A673 (cell line): Measurements from ENCODE around the gene GRWD1. TPM values are rescaled to one million over a fixed set of nuclear protein-coding genes. Genes with fewer than 3 reads are reported as not detected.

Experiments
- Bru-seq: library from RNA; stranded (reverse); fragments of 400-500 nt; gene quantifications from one replicate; lab custom pipeline; 2021; lab: Mats Ljungman, UMichigan
- BruChase-seq, 2 experiments: library from RNA; stranded (reverse); fragments of 400-500 nt; gene quantifications; one replicate each; lab custom pipeline; 2021; lab: Mats Ljungman, UMichigan
- BruUV-seq: library from RNA; stranded (reverse); fragments of 400-500 nt; replicated peaks from 2 replicates; lab custom pipeline; 2021; lab: Mats Ljungman, UMichigan
- CTCF ChIA-PET: fragments of 300-600 bp; sonication (Branson Sonifier 250); formaldehyde crosslinking; loops from one replicate; lab custom pipeline; 2022; ENCODE audit warnings: antibody characterized with exemption; lab: Charles Lee
- POLR2A ChIA-PET: fragments of 300-600 bp; sonication (Branson Sonifier 250); formaldehyde crosslinking; loops from one replicate; lab custom pipeline; 2022; ENCODE audit warnings: antibody characterized with exemption; ENCODE audit not compliant: low non-redundant PET; lab: Charles Lee
- DNase-seq: peaks from one replicate; pipeline ENCODE4 v3.0.0-alpha.2; 2015; ENCODE audit warnings: low spot score
- H3K27ac ChIP-seq: fragments of 200-600 bp; sonication (generic); 2 replicates; pipeline ENCODE4 v1.5.1; 2016; ENCODE audit warnings: mixed run types, low read depth, mild to moderate bottlenecking, mixed read lengths, antibody characterized with exemption, low read length; ENCODE audit not compliant: poor library complexity, severe bottlenecking
- H3K27me3 ChIP-seq: fragments of 200-600 bp; sonication (generic); replicated peaks from 2 replicates; pipeline ENCODE4 v1.6.1; 2017; ENCODE audit warnings: mixed run types, low read depth, mild to moderate bottlenecking, mixed read lengths, antibody characterized with exemption, low read length; ENCODE audit not compliant: insufficient read depth, poor library complexity
- H3K36me3 ChIP-seq: fragments of 200-600 bp; sonication (generic); 2 replicates; pipeline ENCODE4 v1.6.1; 2016; ENCODE audit warnings: mixed run types, mild to moderate bottlenecking, mixed read lengths, antibody characterized with exemption, low read length; ENCODE audit not compliant: insufficient read depth, poor library complexity, severe bottlenecking
- H3K4me1 ChIP-seq: fragments of 200-600 bp; sonication (generic); 2 replicates; pipeline ENCODE4 v1.6.1; 2017; ENCODE audit warnings: mixed run types, mild to moderate bottlenecking, mixed read lengths, antibody characterized with exemption, low read length; ENCODE audit not compliant: insufficient read depth, poor library complexity, severe bottlenecking
- H3K4me3 ChIP-seq: fragments of 200-600 bp; sonication (generic); 2 replicates; pipeline ENCODE4 v1.5.1; 2016; ENCODE audit warnings: low read depth, mixed run types, mild to moderate bottlenecking, mixed read lengths, low read length; ENCODE audit not compliant: poor library complexity, severe bottlenecking
- H3K9me3 ChIP-seq: fragments of 200-600 bp; sonication (generic); 2 replicates; pipeline ENCODE4 v1.6.1; 2016; ENCODE audit warnings: mixed run types, low read depth, mild to moderate bottlenecking, mixed read lengths, antibody characterized with exemption, low read length; ENCODE audit not compliant: poor library complexity, severe bottlenecking
- EZH2 ChIP-seq: fragments of 200-600 bp; sonication (generic); IDR thresholded peaks from 2 replicates; pipeline ENCODE4 v1.6.1; 2017; ENCODE audit warnings: borderline replicate concordance, low read depth, mild to moderate bottlenecking, mixed read lengths, antibody characterized with exemption, low read length; ENCODE audit not compliant: poor library complexity, severe bottlenecking
- intact Hi-C: fragments of 100-400 bp; cut with micrococcal nuclease; formaldehyde crosslinking; loops from one replicate; pipeline ENCODE4 v1.10.0; 2022; ENCODE audit not compliant: unreplicated experiment
- long read RNA-seq: library from polyadenylated mRNA; stranded (forward); transcript quantifications from one replicate; pipeline ENCODE4 v2.0.0, GENCODE V29; 2022
- total RNA-seq: library from RNA; stranded (reverse); gene quantifications from 2 replicates; pipeline ENCODE4 v1.2.3, GENCODE V29; 2021
- TF ChIP-seq, protein P1 (sequence below): fragments of 300-800, 200-600 bp; sonication (generic); conservative IDR thresholded peaks from 2 replicates; pipeline ENCODE4 v1.5.1; 2017; ENCODE audit warnings: low read depth, mild to moderate bottlenecking, antibody characterized with exemption, low read length, moderate library complexity, mixed read lengths

GRWD1 gene
- 86.4 and 109 TPM in 2 replicates for total RNA-seq
- Bru-seq, nascent RNA: percentile 86 among the genes with signal in this experiment
- percentile 93 among the genes with signal in this experiment for BruChase-seq, experiment 1, labeled RNA remaining after a 2-hour chase
- BruChase-seq, experiment 2, labeled RNA remaining after a 6-hour chase: percentile 96 among the genes with signal in this experiment
- long read RNA-seq, full-length matches to known transcripts: 365 of 384 reads
- long read RNA-seq, partial matches to known transcripts: 12 of 384 reads
- long read RNA-seq, other reads (novel, unspliced or antisense): 7 of 384 reads

GRCh38 chr19:48445606-48446481 lies at the start of gene GRWD1:
Gene GRWD1 (plus strand): TSS chr19:48445983. CDS start chr19:48446006, 23 bp downstream.
- H3K36me3 ChIP-seq: peaks cover 42% of the 10 kb centered on the region
- H3K4me3 ChIP-seq: peak within 1 kb of the TSS; percentile 94
- TF ChIP-seq, protein P1, sequence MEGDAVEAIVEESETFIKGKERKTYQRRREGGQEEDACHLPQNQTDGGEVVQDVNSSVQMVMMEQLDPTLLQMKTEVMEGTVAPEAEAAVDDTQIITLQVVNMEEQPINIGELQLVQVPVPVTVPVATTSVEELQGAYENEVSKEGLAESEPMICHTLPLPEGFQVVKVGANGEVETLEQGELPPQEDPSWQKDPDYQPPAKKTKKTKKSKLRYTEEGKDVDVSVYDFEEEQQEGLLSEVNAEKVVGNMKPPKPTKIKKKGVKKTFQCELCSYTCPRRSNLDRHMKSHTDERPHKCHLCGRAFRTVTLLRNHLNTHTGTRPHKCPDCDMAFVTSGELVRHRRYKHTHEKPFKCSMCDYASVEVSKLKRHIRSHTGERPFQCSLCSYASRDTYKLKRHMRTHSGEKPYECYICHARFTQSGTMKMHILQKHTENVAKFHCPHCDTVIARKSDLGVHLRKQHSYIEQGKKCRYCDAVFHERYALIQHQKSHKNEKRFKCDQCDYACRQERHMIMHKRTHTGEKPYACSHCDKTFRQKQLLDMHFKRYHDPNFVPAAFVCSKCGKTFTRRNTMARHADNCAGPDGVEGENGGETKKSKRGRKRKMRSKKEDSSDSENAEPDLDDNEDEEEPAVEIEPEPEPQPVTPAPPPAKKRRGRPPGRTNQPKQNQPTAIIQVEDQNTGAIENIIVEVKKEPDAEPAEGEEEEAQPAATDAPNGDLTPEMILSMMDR: 0 out of 2 replicates have a peak, but pooled peaks have one; percentile 11
- TF ChIP-seq EZH2: no peak
- H3K9me3 ChIP-seq: no peaks in the 10 kb centered on the region
- peak within 1 kb of the TSS; percentile 89 for H3K27ac ChIP-seq
- H3K4me1 ChIP-seq: peaks cover 13% of the 10 kb centered on the region
- no peaks in the 10 kb centered on the region for H3K27me3 ChIP-seq
- ChIA-PET CTCF (interaction anchor here (0.6 to 1.5 kb wide), 2 partner anchors 54 to 1097 kb away, joined by 4 read pairs; partner anchors contain the start of genes DHX34 and KDELR1), POLR2A (interaction anchor here (0.6 kb wide), 1 partner anchor 291 kb away, joined by 3 read pairs; no protein-coding TSS in a partner anchor)
- peak; percentile 98 for DNase-seq
- intact Hi-C loops: loop anchor here (5.0 kb wide), 1 partner anchor 54 kb away; the partner anchor contains the start of genes GRIN2D and KDELR1
- BruUV-seq: TSS peak; percentile 52

GRCh38 chr19:48396016-48396823 lies 49.6 kb upstream of the GRWD1 start:
- peak overlapping the region; percentile 81 for H3K27ac ChIP-seq
- ChIA-PET POLR2A (interaction anchor here (0.7 kb wide), 1 partner anchor 97 kb away, joined by 10 read pairs; no protein-coding TSS in a partner anchor), CTCF (no interaction called here)
- no peaks in the 10 kb centered on the region for H3K27me3 ChIP-seq
- no TSS peak for BruUV-seq
- peak overlapping the region; percentile 57 for H3K4me3 ChIP-seq
- peaks cover 75% of the 10 kb centered on the region for H3K4me1 ChIP-seq
- TF ChIP-seq EZH2: no peak
- TF ChIP-seq, protein P1: no peak
- peak; percentile 45 for DNase-seq
- H3K9me3 ChIP-seq: no peaks in the 10 kb centered on the region
- no peaks in the 10 kb centered on the region for H3K36me3 ChIP-seq
- intact Hi-C loops: loop anchor here (5.0 kb wide), 1 partner anchor 74 kb away; a partner anchor contains a TSS

GRCh38 chr19:48396824-48397176 lies 49.0 kb upstream of the GRWD1 start:
- peak overlapping the region; percentile 81 for H3K27ac ChIP-seq
- CTCF ChIA-PET: no interaction called here
- no peaks in the 10 kb centered on the region for H3K9me3 ChIP-seq
- DNase-seq: peak; percentile 73
- POLR2A ChIA-PET: no interaction called here
- peak overlapping the region; percentile 57 for H3K4me3 ChIP-seq
- H3K36me3 ChIP-seq: no peaks in the 10 kb centered on the region
- TF ChIP-seq, protein P1: no peak
- no peak for TF ChIP-seq EZH2
- no TSS peak for BruUV-seq
- intact Hi-C loops: loop anchor here (5.0 kb wide), 1 partner anchor 74 kb away; a partner anchor contains a TSS
- H3K27me3 ChIP-seq: no peaks in the 10 kb centered on the region
- peaks cover 72% of the 10 kb centered on the region for H3K4me1 ChIP-seq
